A204.1 (cell line): ENCODE data around the gene PPP6R2.

Experiments
- FAIRE-seq: peaks from 2 replicates; lab custom pipeline; 2012; peaks lifted over from hg19 to GRCh38; lab: Jason Lieb, UNC

Gene PPP6R2, protein sequence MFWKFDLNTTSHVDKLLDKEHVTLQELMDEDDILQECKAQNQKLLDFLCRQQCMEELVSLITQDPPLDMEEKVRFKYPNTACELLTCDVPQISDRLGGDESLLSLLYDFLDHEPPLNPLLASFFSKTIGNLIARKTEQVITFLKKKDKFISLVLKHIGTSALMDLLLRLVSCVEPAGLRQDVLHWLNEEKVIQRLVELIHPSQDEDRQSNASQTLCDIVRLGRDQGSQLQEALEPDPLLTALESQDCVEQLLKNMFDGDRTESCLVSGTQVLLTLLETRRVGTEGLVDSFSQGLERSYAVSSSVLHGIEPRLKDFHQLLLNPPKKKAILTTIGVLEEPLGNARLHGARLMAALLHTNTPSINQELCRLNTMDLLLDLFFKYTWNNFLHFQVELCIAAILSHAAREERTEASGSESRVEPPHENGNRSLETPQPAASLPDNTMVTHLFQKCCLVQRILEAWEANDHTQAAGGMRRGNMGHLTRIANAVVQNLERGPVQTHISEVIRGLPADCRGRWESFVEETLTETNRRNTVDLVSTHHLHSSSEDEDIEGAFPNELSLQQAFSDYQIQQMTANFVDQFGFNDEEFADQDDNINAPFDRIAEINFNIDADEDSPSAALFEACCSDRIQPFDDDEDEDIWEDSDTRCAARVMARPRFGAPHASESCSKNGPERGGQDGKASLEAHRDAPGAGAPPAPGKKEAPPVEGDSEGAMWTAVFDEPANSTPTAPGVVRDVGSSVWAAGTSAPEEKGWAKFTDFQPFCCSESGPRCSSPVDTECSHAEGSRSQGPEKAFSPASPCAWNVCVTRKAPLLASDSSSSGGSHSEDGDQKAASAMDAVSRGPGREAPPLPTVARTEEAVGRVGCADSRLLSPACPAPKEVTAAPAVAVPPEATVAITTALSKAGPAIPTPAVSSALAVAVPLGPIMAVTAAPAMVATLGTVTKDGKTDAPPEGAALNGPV

GRCh38 chr22:50342651-50343540 lies at the start of gene PPP6R2:
PPP6R2 (plus strand) TSS chr22:50343327; CDS start chr22:50393909, 50,582 bp downstream.
- FAIRE-seq = no peak

DNA sequence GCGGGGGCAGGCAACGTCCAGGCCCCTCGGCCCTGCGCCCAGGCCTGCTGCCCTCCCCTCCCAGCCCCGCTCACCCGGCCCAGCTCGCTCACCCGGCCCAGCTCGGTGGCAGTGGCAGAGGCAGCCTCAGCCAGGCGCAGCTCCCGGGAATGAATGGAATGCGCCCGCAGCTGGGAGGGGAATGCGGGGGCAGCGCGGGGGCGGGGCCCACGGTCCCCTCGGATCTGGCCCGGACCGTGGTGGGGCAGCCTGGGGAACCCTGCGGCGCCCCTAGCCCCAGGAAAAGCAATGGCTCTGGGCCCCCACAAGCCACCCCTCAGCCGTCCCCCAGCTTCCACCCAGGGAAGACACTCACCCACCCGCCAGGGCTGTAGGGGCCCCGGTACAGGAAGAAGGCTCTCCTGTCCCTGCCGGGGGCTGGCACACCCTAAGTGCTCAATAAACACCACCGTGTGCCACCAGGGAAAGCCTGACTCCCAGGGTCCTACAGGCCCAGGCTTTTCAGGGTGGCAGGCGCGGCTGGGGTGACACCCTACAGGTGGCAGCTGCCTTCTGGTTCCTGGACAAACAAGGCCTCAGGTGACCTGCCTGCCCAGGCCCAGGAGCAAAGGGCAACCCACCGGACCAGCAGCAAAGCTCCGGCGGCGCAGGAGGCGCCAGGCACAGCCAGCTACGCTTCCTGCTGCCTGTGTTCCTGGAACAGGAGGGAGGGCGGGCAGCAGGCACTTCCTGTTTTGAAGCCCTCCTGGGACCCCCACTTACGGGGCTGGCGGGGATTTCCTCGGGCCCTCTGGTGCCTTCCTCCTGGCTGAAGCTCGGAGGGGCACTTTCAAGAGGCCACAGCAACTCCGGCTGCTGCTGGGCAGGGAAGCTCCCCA lies 49.4 kb upstream of the PPP6R2 start:
- no peak for FAIRE-seq

- FAIRE-seq = no peak
Observed at GRCh38 chr22:50294319-50294656, 48.8 kb upstream of the PPP6R2 start.

DNA sequence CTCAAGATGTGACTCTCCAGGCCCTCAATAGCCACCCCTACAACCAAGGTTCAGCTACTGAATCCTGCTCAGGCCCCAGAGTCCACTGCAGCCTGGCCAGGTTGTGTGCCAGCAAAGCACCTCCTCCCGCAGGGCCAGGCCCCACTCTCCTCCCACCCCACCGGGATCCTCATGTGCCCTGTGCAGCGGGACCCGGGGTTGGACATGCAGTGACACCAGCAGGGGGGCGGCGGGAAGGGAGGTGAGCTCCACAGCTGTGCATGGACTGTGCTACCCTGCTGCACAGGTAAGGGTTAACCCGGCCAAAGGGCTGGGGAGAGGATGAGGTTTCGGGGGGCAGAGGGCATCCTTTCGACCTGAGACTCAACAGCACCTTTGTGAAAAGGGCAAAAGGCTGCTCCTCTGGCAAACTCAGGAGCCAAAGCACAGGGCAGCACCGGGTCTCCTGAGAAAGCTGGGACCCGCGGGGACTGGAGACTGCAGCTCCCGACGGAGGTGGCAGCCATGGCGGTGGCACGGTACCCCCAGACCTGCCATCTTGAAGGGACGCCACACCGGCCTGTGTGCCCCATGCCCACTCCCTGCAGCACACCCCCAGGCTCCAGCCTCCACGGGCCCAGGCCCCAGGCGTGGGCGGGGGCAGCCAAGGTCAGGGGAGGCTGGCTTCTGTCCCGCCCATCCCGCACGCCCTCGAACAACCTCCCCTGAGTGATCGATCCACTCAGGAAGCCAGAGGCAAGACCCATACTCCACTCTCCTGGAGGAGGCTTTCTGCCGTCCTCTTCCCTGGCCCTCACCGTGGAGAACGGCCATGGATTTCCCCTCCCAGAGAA lies 46.3 kb upstream of the PPP6R2 start:
- no peak for FAIRE-seq

GRCh38 chr22:50297510-50298265 lies 45.4 kb upstream of the PPP6R2 start:
- no peak for FAIRE-seq

DNA sequence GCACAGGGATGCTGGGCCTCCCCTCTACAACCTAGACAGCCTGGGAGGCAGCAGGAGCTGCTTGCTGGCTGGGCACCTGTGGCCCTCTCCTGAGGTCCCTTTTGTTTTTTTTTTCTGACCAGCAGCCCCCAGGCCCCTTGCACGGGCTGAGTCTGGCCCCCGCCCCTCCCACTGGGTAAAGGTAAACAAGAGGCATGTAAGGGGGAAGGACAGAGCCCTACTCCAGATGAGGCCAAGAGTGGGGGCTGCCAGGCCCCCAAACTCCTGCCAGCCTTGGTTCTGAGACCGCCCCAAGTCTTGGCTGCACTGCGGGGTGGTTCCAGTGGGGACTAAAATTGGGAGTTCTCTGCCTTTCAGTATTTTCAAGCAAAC lies 44.9 kb upstream of the PPP6R2 start:
- FAIRE-seq = no peak

GRCh38 chr22:50298937-50299784 lies 44.0 kb upstream of the PPP6R2 start:
- no peak for FAIRE-seq

DNA sequence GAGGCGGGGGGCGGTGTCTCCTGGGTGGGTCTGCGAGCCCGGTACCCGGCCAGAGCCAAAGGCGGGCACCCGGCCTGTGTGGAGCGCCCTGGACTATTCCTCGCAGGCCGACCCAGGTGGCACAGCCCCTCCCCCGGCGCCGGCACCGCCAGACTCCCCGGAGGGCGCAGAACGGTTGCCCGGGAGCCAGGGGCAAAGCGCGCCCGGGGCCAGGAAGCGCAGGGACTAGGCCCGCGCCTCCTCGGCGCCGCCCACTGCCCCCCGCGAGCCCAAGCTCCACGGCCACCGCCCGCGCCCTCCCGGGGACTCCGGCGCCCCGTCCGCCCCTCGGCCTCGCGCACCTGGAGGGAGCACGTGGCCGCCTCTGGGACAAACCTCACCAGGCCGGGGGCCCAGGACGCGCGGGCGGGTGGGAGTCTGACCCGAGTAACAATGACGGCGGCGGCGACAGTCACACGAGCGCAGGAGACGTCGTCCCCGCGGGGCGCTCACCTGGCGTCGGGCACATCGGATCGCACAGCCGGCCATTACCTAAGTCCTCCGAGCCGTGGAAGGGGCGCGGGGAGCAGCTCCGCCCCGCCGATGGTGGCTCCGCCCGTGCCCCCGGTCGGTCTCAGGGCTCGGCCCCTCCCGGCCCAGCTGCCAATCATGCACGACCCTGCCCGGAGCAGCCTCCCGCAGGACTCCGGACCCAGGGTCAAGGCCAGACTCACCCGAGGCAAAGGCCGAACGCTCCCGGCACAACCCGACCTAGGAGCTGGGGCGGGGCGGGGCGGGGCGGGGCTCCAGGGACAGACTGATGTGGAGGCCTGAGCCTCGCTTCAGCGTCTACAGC lies 43.1 kb upstream of the PPP6R2 start:
- FAIRE-seq = no peak

DNA sequence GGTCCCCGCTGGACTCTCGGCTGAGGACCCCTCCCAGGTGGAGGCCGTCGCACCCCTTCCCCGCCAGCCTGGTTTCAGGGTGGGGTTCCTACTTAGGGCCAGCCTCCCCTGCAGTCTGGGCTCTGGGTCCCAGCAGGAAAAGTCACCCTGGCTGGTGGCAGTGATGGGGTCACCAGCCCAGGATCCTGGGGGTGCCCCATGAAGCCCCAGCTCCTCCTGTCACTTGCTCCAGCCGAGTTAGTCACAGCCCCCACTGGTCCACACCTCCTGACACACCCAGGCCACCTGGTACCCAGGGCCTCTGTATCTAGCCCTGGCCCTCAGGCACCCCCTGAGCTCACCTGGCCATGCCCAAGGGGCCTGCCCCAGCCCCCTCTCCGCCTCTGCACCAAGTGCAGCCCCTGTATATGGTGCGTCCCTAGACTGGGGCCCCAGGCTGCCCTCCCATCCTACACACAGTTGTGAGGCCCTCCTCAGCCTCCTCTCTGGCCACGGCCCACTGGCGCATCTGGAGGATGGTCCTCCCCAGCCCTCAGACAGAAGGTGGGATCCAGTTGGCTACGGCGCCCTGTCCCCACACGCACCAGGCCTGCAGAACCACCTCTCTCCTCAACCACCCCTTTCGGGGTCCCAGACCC lies 42.4 kb upstream of the PPP6R2 start:
- FAIRE-seq = no peak

DNA sequence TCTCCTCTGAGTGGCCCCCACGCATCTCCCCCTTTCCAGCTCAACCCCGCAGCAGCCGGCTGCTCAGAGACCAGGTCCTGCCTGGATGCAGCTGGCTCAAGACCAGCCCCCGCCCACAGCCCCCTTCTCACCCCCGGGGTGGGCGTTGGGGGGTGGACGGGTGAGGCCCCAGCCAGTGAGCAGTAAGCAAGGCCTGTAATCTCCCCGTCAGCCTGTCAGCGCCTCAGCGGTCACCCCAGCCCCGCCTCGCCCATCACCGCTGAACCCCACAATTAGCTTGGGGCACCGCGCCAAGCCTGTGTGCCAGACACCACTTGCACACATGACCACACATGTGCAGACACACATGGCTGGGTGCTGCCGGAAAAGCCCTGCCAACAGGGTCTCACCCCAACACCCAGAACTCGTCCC lies 41.5 kb upstream of the PPP6R2 start:
- no peak for FAIRE-seq

DNA sequence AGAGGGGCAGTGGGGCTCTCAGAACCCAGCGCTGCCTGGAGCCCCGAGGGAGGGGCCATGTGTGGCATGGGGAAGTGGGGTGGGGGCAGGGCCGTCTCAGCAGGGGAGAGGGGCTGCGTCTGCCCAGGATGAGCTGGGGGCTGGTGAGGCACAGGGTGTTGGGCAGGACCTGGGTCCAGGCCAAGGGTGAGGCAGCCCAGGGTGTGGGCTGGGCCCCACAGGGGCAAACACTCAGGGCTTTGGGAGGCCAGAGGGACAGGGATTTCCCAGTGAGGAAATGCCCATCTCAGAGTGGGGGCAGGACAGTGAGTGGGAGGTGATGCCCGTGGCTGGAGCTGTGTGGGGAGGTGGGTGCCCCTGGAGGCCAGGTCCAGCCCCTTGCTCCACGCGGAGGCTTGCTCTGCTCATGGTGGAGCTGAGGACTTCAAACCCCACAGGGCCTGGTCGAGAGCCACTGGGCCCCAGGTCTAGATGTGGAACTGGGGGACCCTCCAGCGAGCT lies 41.0 kb upstream of the PPP6R2 start:
- FAIRE-seq = no peak

GRCh38 chr22:50302564-50302963 lies 40.6 kb upstream of the PPP6R2 start:
- FAIRE-seq = no peak

DNA sequence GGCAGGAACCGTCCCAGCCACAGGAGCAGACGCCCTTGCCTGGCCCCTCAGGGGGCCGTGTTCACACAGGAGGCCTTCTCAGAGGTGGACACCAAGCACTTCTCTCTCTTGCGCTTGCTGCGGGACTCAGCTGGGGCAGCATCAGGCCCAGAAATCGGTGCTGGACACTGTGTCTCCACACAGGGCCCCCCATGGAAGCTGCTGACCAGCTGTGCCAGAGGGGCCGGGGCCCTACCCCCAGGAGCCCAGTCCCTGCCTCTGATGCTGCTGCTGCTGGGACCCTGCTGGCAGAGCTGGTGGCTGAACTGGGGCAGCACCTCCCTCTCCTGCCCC lies 39.6 kb upstream of the PPP6R2 start:
- no peak for FAIRE-seq

- no peak for FAIRE-seq
Observed at GRCh38 chr22:50303848-50304527, 39.1 kb upstream of the PPP6R2 start.

GRCh38 chr22:50304528-50305392 lies 38.4 kb upstream of the PPP6R2 start:
- no peak for FAIRE-seq
